Measurements from ENCODE around the gene LCNL1.

LCNL1 gene

DNA sequence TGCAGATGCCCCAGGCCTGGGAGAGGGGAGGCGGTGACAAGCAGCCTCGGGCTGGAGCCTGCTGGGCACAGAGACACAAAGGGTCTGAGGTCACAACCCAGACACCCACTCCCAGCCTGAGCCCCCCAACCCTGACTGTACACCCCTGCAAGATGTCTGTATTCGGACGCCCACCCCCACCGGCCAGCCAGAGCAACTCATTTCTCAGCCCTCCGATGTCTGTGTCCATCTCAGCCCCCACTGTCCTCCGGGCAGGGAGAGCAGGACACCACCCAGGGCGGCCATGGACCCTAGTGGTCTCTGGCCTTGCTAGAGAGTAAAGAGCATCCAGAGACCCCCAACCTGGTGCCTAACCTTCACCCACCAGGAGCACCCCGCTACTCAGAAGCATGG lies 26.9 kb upstream of the LCNL1 start:
- no peak for DNase-seq (ENCODE audit: low read depth)
- no peak overlapping the region for H3K9ac ChIP-seq (ENCODE audit: low read length)
- H3K9me3 ChIP-seq (ENCODE audit: control insufficient read depth, low read length) = no peaks in the 10 kb centered on the region
- H3K4me3 ChIP-seq (ENCODE audit: low read length) = no peak overlapping the region
- H3K4me1 ChIP-seq (ENCODE audit: control insufficient read depth, insufficient read depth, low read length) = no peaks in the 10 kb centered on the region
- H3K27me3 ChIP-seq (replicated peaks; ENCODE audit: control insufficient read depth, insufficient read depth, low read length) = peaks cover 17% of the 10 kb centered on the region
- H3K36me3 ChIP-seq (ENCODE audit: control insufficient read depth, insufficient read depth, low read length, severe bottlenecking) = no peaks in the 10 kb centered on the region

DNA sequence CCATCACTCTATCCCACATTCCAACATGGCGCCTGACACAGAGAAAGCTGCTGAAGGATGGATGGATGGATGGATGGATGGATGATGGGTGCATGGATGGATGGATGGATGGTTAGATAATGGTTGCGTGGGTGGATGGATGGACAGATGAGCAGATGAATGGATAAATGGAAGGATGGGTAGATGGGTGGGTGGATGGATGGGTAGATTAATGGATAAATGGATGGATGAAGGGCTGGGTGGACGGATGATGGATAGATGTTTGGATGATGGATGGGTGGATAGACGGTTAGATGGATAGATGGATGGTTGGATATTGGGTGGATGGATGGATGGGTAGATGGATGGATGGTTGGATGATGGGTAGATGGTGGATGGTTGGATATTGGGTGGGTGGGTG lies 26.2 kb upstream of the LCNL1 start:
- no peaks in the 10 kb centered on the region for H3K9me3 ChIP-seq (ENCODE audit: control insufficient read depth, low read length)
- H3K36me3 ChIP-seq (ENCODE audit: control insufficient read depth, insufficient read depth, low read length, severe bottlenecking) = no peaks in the 10 kb centered on the region
- H3K27me3 ChIP-seq (replicated peaks; ENCODE audit: control insufficient read depth, insufficient read depth, low read length) = peaks cover 17% of the 10 kb centered on the region
- no peak for DNase-seq (ENCODE audit: low read depth)
- H3K4me3 ChIP-seq (ENCODE audit: low read length) = no peak overlapping the region
- H3K4me1 ChIP-seq (ENCODE audit: control insufficient read depth, insufficient read depth, low read length) = peaks cover 5% of the 10 kb centered on the region
- no peak overlapping the region for H3K9ac ChIP-seq (ENCODE audit: low read length)

DNA sequence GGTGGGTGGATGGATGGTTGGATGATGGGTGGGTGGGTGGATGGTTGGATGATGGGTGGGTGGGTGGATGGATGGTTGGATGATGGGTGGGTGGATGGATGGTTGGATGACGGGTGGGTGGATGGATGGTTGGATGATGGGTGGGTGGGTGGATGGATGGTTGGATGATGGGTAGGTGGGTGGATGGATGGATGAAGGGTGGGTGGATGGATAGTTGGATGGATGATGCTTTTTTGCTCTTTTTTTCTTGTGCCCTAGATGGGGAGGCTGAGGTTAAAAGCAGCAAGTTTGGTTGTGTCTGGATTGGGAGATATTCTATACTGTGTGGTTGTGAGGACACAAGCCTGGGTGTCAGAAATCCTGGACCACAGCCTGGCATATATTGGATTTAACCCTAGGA lies 25.3 kb upstream of the LCNL1 start:
- Histone ChIP-seq H3K9me3 (ENCODE audit: control insufficient read depth, low read length) (no peaks in the 10 kb centered on the region), H3K4me1 (ENCODE audit: control insufficient read depth, insufficient read depth, low read length) (peaks cover 6% of the 10 kb centered on the region), H3K36me3 (ENCODE audit: control insufficient read depth, insufficient read depth, low read length, severe bottlenecking) (no peaks in the 10 kb centered on the region), H3K4me3 (ENCODE audit: low read length) (no peak overlapping the region), H3K9ac (ENCODE audit: low read length) (no peak overlapping the region), H3K27me3 (replicated peaks; ENCODE audit: control insufficient read depth, insufficient read depth, low read length) (peaks cover 17% of the 10 kb centered on the region)
- no peak for DNase-seq (ENCODE audit: low read depth)

DNA sequence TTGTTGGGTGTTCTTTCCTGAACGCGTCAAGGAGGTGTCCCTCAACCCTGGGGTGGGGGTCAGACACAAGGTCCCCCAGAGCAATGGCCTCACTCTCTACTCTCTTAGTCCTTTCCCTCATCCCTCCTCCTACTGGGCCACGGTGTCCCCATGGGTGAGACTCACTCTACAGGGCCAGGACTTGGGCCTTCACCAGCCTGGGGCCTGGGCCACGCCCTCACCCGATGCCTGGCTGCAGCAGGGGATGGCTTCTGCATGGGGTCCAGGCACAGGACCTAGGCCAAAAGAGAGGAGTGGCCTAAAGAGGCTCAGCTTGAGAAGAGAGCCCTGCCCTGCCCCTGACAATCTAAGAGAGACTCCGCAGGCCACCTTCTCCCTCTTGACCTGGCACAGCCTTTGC lies 24.9 kb upstream of the LCNL1 start:
- no peak overlapping the region for H3K9ac ChIP-seq (ENCODE audit: low read length)
- H3K27me3 ChIP-seq (replicated peaks; ENCODE audit: control insufficient read depth, insufficient read depth, low read length) = peaks cover 17% of the 10 kb centered on the region
- H3K9me3 ChIP-seq (ENCODE audit: control insufficient read depth, low read length) = no peaks in the 10 kb centered on the region
- H3K4me1 ChIP-seq (ENCODE audit: control insufficient read depth, insufficient read depth, low read length) = peaks cover 6% of the 10 kb centered on the region
- no peak overlapping the region for H3K4me3 ChIP-seq (ENCODE audit: low read length)
- no peak for DNase-seq (ENCODE audit: low read depth)
- H3K36me3 ChIP-seq (ENCODE audit: control insufficient read depth, insufficient read depth, low read length, severe bottlenecking) = no peaks in the 10 kb centered on the region

DNA sequence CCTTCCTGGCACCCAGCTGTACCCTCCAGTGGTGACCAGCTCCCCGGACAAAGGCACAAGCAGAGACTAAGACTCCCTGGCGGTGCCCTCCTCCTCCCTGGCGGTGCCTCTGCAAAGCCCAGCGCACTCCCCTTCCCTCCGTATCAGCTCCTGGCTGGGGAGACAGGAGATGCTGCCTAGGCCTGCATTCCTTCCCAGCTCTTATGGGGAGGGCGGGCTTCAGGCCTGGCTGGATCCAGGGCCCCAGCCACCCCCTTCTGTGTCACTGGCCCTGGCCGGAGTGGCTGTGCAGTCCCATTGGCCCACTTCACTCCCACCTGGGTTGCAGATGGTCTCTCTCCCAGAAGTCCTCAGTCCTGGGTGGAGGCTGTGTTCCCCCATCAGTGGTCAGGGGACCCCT lies 24.3 kb upstream of the LCNL1 start:
- H3K9me3 ChIP-seq (ENCODE audit: control insufficient read depth, low read length) = no peaks in the 10 kb centered on the region
- DNase-seq (ENCODE audit: low read depth) = no peak
- H3K9ac ChIP-seq (ENCODE audit: low read length) = no peak overlapping the region

DNA sequence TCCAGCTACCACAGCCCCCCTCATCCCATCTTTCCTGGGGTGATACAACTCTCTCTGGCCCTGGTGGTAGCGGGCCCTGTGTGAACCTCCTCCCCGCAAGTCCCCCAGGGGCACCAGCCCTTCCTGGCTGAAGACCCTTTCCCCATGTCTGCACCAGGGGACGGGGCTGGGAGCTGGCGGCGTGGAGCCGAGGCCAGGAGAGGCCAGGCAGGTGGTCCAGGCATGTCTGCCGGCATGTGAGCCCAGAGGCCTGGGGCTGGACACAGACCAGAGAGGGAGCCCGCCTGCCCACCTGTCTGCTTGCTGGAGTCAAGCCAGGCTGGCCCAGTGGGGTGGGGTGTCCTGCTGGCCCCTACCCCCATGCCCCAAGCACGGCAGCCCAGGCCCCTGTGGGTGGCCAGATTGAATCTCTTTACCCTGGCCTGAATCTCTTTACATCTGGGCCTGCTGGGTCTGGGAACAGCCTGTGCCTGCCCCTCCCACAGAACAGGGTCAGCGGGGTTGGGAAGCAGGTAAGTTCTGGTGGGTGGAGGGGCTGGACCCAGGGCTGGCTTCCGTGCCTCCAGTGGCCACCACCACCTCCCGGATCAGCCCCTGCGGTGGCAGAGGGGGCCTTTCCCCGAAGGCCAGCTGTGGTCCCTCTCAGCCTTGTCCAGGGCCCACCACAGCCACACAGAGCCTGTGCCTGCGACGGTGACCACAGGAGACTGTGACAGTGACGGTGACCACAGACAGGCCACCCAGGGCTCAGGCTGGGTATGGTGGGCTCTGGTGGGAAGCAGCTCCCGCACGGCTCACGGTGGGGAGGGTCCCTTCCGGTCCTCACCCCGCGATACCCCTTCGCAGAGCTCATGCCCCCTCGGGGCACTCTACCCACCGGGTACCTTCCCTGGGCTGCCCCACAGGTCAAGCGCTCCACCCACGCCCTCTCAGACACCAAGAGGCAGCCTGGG lies 23.6 kb upstream of the LCNL1 start:
- no peak overlapping the region for H3K4me3 ChIP-seq (ENCODE audit: low read length)
- DNase-seq (ENCODE audit: low read depth) = no peak
- peaks cover 6% of the 10 kb centered on the region for H3K4me1 ChIP-seq (ENCODE audit: control insufficient read depth, insufficient read depth, low read length)
- H3K27me3 ChIP-seq (replicated peaks; ENCODE audit: control insufficient read depth, insufficient read depth, low read length) = peaks cover 17% of the 10 kb centered on the region
- no peak overlapping the region for H3K9ac ChIP-seq (ENCODE audit: low read length)
- H3K9me3 ChIP-seq (ENCODE audit: control insufficient read depth, low read length) = no peaks in the 10 kb centered on the region
- no peaks in the 10 kb centered on the region for H3K36me3 ChIP-seq (ENCODE audit: control insufficient read depth, insufficient read depth, low read length, severe bottlenecking)

More for the DNA sequence above, 24.3 kb upstream of the LCNL1 start:
- H3K4me1 ChIP-seq (ENCODE audit: control insufficient read depth, insufficient read depth, low read length) = peaks cover 6% of the 10 kb centered on the region
- no peaks in the 10 kb centered on the region for H3K36me3 ChIP-seq (ENCODE audit: control insufficient read depth, insufficient read depth, low read length, severe bottlenecking)
- peaks cover 17% of the 10 kb centered on the region for H3K27me3 ChIP-seq (replicated peaks; ENCODE audit: control insufficient read depth, insufficient read depth, low read length)
- H3K4me3 ChIP-seq (ENCODE audit: low read length) = no peak overlapping the region

DNA sequence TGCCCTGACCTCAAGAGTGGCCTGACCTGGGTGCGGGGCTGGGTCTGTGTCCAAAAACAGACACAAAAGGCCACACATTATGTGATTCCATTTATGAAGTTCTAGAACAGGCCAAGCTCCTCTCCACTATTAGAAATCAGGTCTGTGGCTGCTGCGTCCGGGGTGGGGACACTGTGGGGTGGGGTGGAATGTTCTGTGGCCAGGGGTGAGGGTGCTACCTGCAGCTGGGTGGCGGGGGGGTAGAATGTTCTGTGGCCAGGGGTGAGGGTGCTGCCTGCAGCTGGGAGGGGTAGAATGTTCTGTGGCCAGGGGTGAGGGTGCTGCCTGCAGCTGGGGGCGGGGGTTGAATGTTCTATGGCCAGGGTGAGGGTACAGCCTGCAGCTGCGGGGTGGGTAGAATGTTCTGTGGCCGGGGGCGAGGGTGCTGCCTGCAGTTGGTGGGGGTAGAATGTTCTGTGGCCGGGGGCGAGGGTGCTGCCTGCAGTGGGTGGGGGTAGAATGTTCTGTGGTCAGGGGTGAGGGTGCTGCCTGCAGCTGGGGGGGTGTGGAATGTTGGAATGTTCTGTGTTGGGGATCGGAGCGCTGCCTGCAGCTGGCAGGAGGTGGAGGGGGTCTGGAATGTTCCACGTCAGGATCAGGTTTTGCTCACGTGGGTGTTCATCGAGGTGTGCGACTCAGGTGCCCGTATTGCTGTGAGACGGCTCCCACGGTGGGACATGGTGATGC lies 22.4 kb upstream of the LCNL1 start:
- H3K27me3 ChIP-seq (replicated peaks; ENCODE audit: control insufficient read depth, insufficient read depth, low read length) = peaks cover 10% of the 10 kb centered on the region
- H3K36me3 ChIP-seq (ENCODE audit: control insufficient read depth, insufficient read depth, low read length, severe bottlenecking) = no peaks in the 10 kb centered on the region
- no peak overlapping the region for H3K9ac ChIP-seq (ENCODE audit: low read length)
- no peak for DNase-seq (ENCODE audit: low read depth)
- H3K4me3 ChIP-seq (ENCODE audit: low read length) = no peak overlapping the region
- H3K4me1 ChIP-seq (ENCODE audit: control insufficient read depth, insufficient read depth, low read length) = peaks cover 6% of the 10 kb centered on the region
- H3K9me3 ChIP-seq (ENCODE audit: control insufficient read depth, low read length) = no peaks in the 10 kb centered on the region

DNA sequence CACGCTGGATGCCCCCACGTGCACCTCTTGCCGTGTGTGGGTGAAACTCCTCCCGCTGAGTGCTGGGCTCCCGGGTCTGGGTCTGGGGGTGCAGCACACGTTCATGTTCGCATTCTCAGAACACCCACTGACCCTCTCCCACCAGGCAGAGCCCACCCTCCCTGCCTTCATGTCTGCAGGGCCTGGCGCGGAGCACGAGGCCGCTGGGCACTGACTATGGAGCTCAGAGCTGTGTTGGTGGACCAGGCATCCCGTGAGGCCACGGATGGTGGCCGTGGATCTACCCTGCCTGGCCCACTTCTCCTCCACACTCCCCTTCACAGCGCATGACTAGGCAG lies 21.9 kb upstream of the LCNL1 start:
- no peak for DNase-seq (ENCODE audit: low read depth)
- Histone ChIP-seq H3K9ac (ENCODE audit: low read length) (peak overlapping the region; percentile 49), H3K4me3 (ENCODE audit: low read length) (no peak overlapping the region), H3K27me3 (replicated peaks; ENCODE audit: control insufficient read depth, insufficient read depth, low read length) (peaks cover 9% of the 10 kb centered on the region), H3K9me3 (ENCODE audit: control insufficient read depth, low read length) (no peaks in the 10 kb centered on the region), H3K4me1 (ENCODE audit: control insufficient read depth, insufficient read depth, low read length) (peaks cover 6% of the 10 kb centered on the region), H3K36me3 (ENCODE audit: control insufficient read depth, insufficient read depth, low read length, severe bottlenecking) (no peaks in the 10 kb centered on the region)

DNA sequence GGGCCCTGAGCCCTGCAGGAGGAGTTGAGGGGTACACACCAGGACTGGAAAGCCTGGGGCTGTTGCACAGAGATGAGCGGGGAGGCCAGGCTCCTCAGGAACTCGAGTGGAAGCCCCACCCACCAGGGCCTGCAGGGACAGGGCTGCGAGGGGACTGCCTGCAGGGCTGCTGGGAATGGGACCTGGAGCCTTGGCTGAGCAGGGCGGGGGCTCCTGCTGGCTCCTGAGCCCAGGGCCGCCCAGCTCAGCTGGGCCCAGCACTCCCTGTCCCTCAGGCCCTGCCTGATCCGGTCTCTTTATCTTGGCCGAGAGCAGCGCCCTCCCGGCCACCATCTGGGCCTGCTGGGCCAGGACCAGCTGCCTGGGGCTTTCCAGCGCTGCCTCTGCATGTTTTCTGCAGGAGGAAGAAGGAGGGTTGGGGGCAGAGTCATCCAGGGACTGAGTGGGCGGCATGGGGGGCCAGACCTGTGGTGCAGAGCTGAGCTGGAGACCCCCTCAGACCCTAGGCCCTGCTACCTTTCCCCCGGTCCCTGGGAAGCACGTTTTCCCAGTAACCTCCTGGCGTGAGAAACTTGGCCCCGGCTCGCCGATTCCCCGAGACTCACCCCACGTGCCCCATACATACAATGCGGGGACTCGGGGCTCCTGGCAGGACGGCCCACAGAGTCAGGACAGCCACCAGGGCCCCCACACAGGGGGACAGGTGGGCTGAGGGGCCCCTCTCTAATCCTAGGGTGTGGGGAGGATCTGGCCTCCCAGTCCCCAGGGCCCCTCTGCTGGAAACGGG lies 21.3 kb upstream of the LCNL1 start:
- Histone ChIP-seq H3K4me3 (ENCODE audit: low read length) (no peak overlapping the region), H3K9me3 (ENCODE audit: control insufficient read depth, low read length) (no peaks in the 10 kb centered on the region), H3K27me3 (replicated peaks; ENCODE audit: control insufficient read depth, insufficient read depth, low read length) (peaks cover 9% of the 10 kb centered on the region), H3K36me3 (ENCODE audit: control insufficient read depth, insufficient read depth, low read length, severe bottlenecking) (no peaks in the 10 kb centered on the region), H3K4me1 (ENCODE audit: control insufficient read depth, insufficient read depth, low read length) (peaks cover 6% of the 10 kb centered on the region), H3K9ac (ENCODE audit: low read length) (peak overlapping the region; percentile 49)
- no peak for DNase-seq (ENCODE audit: low read depth)

DNA sequence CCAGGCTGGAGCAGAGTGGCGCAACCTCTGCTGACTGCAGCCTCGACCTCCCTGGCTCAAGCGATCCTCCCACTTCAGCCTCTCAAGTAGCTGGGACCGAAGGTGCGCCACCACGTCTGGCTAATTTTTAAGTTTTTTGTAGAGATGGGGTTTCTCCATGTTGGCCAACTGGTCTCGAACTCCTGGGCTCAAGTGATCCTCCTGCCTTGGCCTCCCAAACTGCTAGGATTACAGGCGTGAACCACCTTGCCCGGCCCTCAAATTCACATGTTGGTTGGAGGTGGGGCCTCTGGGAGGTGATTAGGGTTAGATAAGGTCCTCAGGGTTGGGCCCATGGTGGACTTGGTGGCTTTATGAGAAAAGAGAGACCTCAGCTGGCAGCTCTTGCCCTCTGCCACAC lies 20.6 kb upstream of the LCNL1 start:
- DNase-seq (ENCODE audit: low read depth) = no peak
- Histone ChIP-seq H3K27me3 (replicated peaks; ENCODE audit: control insufficient read depth, insufficient read depth, low read length) (peaks cover 9% of the 10 kb centered on the region), H3K4me1 (ENCODE audit: control insufficient read depth, insufficient read depth, low read length) (peaks cover 6% of the 10 kb centered on the region), H3K9ac (ENCODE audit: low read length) (peak overlapping the region; percentile 49), H3K9me3 (ENCODE audit: control insufficient read depth, low read length) (no peaks in the 10 kb centered on the region), H3K4me3 (ENCODE audit: low read length) (no peak overlapping the region), H3K36me3 (ENCODE audit: control insufficient read depth, insufficient read depth, low read length, severe bottlenecking) (no peaks in the 10 kb centered on the region)

DNA sequence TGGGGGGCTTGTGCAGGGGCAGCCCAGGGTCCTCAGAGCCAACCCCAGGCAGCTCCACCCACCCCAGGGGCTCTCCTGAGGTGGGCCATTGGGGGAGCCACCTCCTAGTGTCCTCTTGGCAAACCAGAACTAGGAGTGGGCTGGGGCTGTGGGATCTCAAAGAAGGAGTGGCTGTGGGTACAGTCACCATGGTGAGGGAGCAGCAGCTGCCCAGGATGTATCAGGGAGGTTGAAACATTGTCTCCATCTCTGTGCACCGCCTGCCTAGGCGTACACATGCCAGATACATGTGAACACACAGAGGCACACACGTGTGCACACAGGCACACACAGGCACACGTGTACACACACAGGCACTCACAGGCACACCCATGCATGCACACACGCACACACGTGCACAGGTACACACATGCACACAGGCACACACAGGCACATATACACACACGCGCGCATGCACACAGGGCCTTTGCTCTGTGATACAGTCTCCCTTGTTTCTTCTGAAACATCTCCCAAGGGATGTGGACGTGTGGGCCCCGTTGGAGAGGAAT lies 20.0 kb upstream of the LCNL1 start:
- no peak for DNase-seq (ENCODE audit: low read depth)
- no peak overlapping the region for H3K9ac ChIP-seq (ENCODE audit: low read length)
- no peaks in the 10 kb centered on the region for H3K36me3 ChIP-seq (ENCODE audit: control insufficient read depth, insufficient read depth, low read length, severe bottlenecking)
- H3K27me3 ChIP-seq (replicated peaks; ENCODE audit: control insufficient read depth, insufficient read depth, low read length) = peaks cover 9% of the 10 kb centered on the region
- peaks cover 6% of the 10 kb centered on the region for H3K4me1 ChIP-seq (ENCODE audit: control insufficient read depth, insufficient read depth, low read length)
- no peaks in the 10 kb centered on the region for H3K9me3 ChIP-seq (ENCODE audit: control insufficient read depth, low read length)
- H3K4me3 ChIP-seq (ENCODE audit: low read length) = no peak overlapping the region

Measured in adipocyte (in vitro differentiated cells).